OCI-LY3 (cell line): Measurements from ENCODE around the gene GALNT18.

Experiments
- H2AFZ ChIP-seq: fragments of 200-600, 300-600 bp; shearing (Covaris generic); 2 replicates; pipeline ENCODE4 v1.6.0; 2014; ENCODE audit warnings: antibody characterized with exemption, low read depth, low read length
- H3K27ac ChIP-seq: fragments of 200-600, 300-600 bp; sonication (generic); 2 replicates; pipeline ENCODE4 v1.5.1; 2014; ENCODE audit warnings: mild to moderate bottlenecking, low read length, moderate library complexity, mixed read lengths
- H3K27me3 ChIP-seq: fragments of 200-600, 300-600 bp; sonication (generic); 2 replicates; pipeline ENCODE4 v1.6.1; 2014; ENCODE audit warnings: low read depth, low read length, mixed read lengths
- H3K36me3 ChIP-seq: fragments of 200-600, 300-600 bp; sonication (generic); replicated peaks from 2 replicates; pipeline ENCODE3; 2014; ENCODE audit warnings: low read depth, low read length, mixed read lengths
- H3K4me1 ChIP-seq: fragments of 300-600, 200-600 bp; sonication (generic); 2 replicates; pipeline ENCODE4 v1.6.1; 2014; ENCODE audit warnings: low read length, mixed read lengths
- H3K4me2 ChIP-seq: fragments of 200-600, 300-600 bp; sonication (generic); 2 replicates; pipeline ENCODE4 v1.6.1; 2014; ENCODE audit warnings: low read length, mixed read lengths
- H3K4me3 ChIP-seq: fragments of 300-600, 200-600 bp; sonication (generic); 2 replicates; pipeline ENCODE4 v1.5.1; 2014; ENCODE audit warnings: antibody characterized with exemption, mild to moderate bottlenecking, low read length, moderate library complexity
- H3K79me2 ChIP-seq: fragments of 300-600, 200-600 bp; shearing (Covaris generic); 2 replicates; pipeline ENCODE4 v1.6.1; 2014; ENCODE audit warnings: mild to moderate bottlenecking, low read length, mixed read lengths
- H3K9ac ChIP-seq: fragments of 300-600, 200-600 bp; shearing (Covaris generic); 2 replicates; pipeline ENCODE4 v1.6.0; 2014; ENCODE audit warnings: mild to moderate bottlenecking, low read length, moderate library complexity
- H3K9me3 ChIP-seq: fragments of 200-600, 300-600 bp; shearing (Covaris generic); 2 replicates; pipeline ENCODE4 v1.6.1; 2014; ENCODE audit warnings: low read length, mixed read lengths; ENCODE audit not compliant: insufficient read depth
- H4K20me1 ChIP-seq: fragments of 200-600, 300-600 bp; sonication (generic); 2 replicates; pipeline ENCODE4 v1.6.1; 2016; ENCODE audit warnings: low read length, mixed read lengths; ENCODE audit not compliant: insufficient read depth
- EZH2phosphoT487 ChIP-seq: fragments of 200-600 bp; shearing (Covaris generic); IDR thresholded peaks from 2 replicates; pipeline ENCODE4 v1.6.1; 2018; ENCODE audit warnings: antibody characterized with exemption, mixed run types, low read depth
- TF ChIP-seq, protein P1 (sequence below): fragments of 200-600, 300-600 bp; sonication (generic); IDR thresholded peaks from 2 replicates; pipeline ENCODE4 v1.5.1; 2014; ENCODE audit warnings: antibody characterized with exemption, low read length, low read depth

The GALNT18 gene

DNA sequence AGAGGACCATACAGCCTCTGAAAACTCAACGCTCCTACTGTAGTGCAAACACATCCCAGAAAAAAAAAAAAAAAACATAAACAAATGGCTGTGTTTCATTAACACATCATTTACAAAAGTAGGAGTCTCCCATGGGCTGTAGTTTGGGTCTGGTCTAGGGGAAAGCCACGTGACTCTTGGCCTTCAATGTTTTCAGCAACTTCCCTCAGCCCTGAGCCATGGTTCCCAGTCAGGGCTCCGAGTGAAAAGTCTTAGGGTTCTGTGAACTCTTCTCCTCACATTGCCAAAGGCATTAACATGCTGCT is 327.3 kb downstream of the GALNT18 start:
- peaks cover 36% of the 10 kb centered on the region; the same call in 1 of the 2 replicates for H3K27me3 ChIP-seq
- H3K9me3 ChIP-seq, result no peaks in the 10 kb centered on the region
- no peaks in the 10 kb centered on the region for H3K36me3 ChIP-seq
- H4K20me1 ChIP-seq, result no peaks in the 10 kb centered on the region
- no peaks in the 10 kb centered on the region for H3K4me1 ChIP-seq
- H3K27ac ChIP-seq, result no peak overlapping the region
- no peak overlapping the region for H3K9ac ChIP-seq
- H3K79me2 ChIP-seq, result no peaks in the 10 kb centered on the region
- TF ChIP-seq, protein P1, sequence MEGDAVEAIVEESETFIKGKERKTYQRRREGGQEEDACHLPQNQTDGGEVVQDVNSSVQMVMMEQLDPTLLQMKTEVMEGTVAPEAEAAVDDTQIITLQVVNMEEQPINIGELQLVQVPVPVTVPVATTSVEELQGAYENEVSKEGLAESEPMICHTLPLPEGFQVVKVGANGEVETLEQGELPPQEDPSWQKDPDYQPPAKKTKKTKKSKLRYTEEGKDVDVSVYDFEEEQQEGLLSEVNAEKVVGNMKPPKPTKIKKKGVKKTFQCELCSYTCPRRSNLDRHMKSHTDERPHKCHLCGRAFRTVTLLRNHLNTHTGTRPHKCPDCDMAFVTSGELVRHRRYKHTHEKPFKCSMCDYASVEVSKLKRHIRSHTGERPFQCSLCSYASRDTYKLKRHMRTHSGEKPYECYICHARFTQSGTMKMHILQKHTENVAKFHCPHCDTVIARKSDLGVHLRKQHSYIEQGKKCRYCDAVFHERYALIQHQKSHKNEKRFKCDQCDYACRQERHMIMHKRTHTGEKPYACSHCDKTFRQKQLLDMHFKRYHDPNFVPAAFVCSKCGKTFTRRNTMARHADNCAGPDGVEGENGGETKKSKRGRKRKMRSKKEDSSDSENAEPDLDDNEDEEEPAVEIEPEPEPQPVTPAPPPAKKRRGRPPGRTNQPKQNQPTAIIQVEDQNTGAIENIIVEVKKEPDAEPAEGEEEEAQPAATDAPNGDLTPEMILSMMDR, result no peak
- no peak for TF ChIP-seq EZH2phosphoT487
- H2AFZ ChIP-seq, result no peak overlapping the region
- H3K4me2 ChIP-seq, result no peak overlapping the region
- no peak overlapping the region for H3K4me3 ChIP-seq

DNA sequence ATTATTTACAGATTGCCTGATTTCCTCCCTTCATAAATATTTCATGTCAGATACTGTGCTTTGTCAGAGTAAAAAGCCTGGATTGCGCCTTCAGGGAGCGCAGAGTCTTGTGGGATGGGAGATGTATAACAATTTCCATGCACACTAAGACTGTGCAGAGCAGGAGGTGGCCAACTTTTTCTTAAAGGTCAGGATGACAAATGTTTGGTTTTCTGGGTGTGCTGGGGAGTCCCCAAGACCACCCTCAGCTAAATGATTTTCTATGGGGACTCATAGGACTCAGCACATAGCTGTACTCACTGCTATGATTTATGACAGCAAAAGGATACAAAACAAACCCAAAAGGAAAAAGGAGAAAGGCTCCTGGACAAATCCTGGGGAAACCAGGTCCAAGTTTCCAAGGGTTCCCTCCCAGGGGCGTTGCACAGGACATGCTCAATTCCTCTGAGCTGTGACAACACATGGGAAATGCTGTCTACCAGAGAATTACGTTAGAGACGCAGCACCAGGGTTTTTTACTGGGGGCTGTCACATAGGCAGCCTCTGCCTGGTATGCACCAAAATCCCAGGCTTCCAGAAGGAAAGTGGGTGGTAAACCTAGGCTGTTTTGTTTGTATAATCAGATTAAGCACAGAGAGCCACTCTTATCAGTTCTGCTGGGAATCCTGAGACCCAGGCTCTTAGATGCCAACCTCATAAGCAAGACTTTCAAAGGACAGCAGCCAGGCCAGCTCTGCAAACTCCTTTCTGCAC is 327.8 kb downstream of the GALNT18 start:
- Histone ChIP-seq H3K79me2 (no peaks in the 10 kb centered on the region), H3K36me3 (no peaks in the 10 kb centered on the region), H3K9ac (no peak overlapping the region), H3K4me1 (no peaks in the 10 kb centered on the region), H4K20me1 (no peaks in the 10 kb centered on the region), H3K27me3 (peaks cover 40% of the 10 kb centered on the region), H3K4me3 (no peak overlapping the region), H3K27ac (no peak overlapping the region), H2AFZ (no peak overlapping the region), H3K9me3 (no peaks in the 10 kb centered on the region), H3K4me2 (no peak overlapping the region)
- TF ChIP-seq EZH2phosphoT487, result no peak
- TF ChIP-seq, protein P1, result no peak

DNA sequence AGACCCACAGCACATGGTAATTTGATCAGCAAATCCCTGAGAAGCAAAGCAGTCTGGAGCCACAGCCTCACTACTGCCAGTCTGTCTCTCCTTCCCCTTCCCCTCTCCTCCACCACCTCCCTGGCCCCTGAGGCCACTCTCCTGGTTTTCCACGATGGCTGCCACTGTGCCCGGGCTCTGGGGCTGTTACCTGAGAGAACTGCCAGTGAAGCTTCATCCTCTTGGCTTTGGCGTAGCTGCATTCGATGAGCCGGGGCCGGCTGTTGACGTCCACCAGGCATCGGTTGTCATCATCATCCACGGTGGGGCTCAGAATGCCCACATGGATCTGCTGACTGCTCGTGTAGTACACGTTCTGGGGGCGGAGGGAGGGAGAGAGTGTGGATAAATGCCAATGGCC is 329.0 kb downstream of the GALNT18 start:
- H3K4me3 ChIP-seq, result no peak overlapping the region
- H3K27ac ChIP-seq, result no peak overlapping the region
- no peaks in the 10 kb centered on the region for H4K20me1 ChIP-seq
- no peak for TF ChIP-seq EZH2phosphoT487
- TF ChIP-seq, protein P1, result no peak
- no peaks in the 10 kb centered on the region for H3K79me2 ChIP-seq
- peaks cover 51% of the 10 kb centered on the region for H3K27me3 ChIP-seq
- H3K9me3 ChIP-seq, result no peaks in the 10 kb centered on the region
- no peak overlapping the region for H2AFZ ChIP-seq
- H3K9ac ChIP-seq, result no peak overlapping the region
- no peaks in the 10 kb centered on the region for H3K4me1 ChIP-seq
- no peak overlapping the region for H3K4me2 ChIP-seq
- H3K36me3 ChIP-seq, result no peaks in the 10 kb centered on the region

DNA sequence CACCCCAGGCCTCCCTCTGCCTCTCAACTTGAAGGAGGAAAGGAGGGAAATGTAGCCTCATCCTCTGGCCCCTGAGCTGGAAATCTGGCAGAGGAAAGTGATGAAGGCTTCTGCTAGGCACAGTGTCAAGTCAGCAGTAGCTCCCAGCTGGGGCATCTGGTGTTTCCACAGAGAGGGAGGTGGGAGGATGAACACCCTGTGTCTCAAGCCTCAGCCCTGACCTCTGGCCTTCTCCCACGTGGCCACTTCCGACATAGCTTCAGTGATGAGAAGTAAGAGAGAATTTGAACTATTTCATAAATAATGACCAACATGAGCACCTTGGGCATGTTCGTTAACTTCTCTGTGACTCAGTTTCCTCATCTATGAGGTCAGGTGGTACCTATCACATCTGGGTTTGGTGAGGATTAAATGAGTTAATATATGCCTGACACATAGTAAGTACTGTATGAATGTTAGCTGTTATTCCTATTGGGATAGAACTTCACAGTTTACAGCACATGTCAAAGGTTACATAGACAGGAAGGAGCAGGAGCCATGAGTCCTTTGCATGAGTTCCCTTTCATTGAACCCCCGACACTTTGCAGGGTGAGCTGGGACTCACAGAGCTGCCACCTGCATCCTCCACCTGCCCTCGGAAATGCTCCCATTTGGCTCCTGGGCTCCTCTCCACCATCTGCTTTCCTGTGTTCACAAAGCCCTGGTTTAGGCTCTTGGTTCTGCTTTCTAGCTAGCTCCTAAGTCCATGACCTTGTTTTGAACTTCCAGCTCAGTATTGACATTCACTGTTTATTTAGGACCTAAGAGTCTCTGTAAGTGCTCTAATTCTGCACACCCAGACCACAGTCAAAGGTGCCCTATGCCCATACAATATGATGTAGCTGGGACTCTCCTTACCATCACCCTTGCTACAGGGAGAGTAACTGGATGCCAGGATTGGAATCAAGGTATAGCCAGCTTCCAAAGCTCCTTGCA is 330.5 kb downstream of the GALNT18 start:
- H3K36me3 ChIP-seq, result no peaks in the 10 kb centered on the region
- H4K20me1 ChIP-seq, result no peaks in the 10 kb centered on the region
- H3K4me2 ChIP-seq, result no peak overlapping the region
- H3K9me3 ChIP-seq, result no peaks in the 10 kb centered on the region
- no peak overlapping the region for H3K9ac ChIP-seq
- no peaks in the 10 kb centered on the region for H3K79me2 ChIP-seq
- H3K27me3 ChIP-seq, result peaks cover 55% of the 10 kb centered on the region
- TF ChIP-seq, protein P1, result no peak
- TF ChIP-seq EZH2phosphoT487, result no peak
- no peak overlapping the region for H3K27ac ChIP-seq
- no peak overlapping the region for H3K4me3 ChIP-seq
- H3K4me1 ChIP-seq, result no peaks in the 10 kb centered on the region
- no peak overlapping the region for H2AFZ ChIP-seq
